CD4-positive, alpha-beta T cell treated with Interferon alpha-2 for 1 hour (primary cell): ENCODE results near the gene SLF2.

ENCODE experiments used
- DNase-seq, 2 donors: peaks; one replicate each; pipeline ENCODE4 v3.0.0-alpha.2; 2020 to 2022

The SLF2 gene

DNA sequence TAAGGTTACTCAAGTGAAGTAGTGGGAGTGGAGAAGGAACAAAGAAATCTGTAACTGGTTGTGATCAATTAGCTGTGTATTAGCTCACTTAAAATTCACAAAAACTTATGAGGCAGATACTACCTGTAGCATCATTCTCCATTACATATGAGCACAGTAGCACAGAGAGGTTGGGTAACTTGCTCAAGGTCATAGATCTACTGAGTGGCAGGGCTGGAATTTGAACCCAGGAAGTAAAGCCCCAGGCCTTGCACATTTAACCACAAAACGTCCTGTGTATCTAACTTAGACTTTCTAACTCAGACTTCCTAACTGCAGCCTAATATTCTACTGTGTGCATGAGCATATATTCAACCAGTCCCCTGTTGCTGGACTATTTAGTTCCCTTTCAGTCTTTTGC lies 5.6 kb upstream of the SLF2 start:
- DNase-seq, result no peak

DNA sequence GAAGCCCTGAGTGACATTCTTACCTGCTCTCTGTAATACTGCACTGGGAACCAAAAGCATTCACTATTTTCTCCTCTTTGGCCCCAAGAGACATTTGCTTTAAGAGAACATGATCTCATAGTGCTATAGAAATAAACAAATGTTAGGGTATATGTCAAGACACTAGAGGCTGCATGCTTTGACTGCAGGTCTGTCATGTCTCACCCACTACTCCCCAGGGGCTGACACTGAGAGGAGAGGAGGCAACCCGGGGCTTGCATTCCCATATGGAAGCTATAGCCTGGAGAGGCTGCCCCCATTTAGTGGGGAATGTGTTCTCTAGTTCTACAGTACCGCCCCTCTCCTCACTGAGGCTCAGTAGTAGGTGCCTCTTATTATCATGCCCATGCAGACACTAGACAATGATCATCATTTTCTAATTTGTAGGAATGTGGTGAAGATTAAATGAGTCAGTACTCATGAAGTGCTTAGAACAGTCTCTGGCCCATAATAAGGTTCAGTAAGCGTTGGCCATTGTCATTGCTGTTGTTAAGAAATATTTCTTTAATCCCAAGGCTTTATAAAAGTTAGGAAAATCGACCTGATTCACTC lies 4.9 kb upstream of the SLF2 start:
- no peak for DNase-seq

DNA sequence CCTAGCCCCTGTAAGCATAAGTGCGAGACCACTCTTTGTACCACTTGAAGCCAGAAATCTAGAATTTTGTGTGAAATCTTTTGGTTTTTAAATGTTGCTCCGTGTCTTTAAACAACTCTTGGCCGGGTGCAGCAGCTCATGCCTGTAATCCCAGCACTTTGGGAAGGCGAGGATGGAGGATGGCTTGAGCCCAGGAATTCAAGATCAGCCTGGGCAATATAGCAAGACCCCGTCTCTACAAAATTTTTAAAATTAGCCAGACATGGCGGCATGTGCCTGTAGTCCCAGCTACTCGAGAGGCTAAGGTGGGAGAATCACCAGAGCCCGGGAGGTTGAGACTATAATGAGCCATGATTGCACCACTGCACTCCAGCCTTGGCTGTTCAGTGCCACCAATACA lies 4.4 kb upstream of the SLF2 start:
- no peak for DNase-seq

DNA sequence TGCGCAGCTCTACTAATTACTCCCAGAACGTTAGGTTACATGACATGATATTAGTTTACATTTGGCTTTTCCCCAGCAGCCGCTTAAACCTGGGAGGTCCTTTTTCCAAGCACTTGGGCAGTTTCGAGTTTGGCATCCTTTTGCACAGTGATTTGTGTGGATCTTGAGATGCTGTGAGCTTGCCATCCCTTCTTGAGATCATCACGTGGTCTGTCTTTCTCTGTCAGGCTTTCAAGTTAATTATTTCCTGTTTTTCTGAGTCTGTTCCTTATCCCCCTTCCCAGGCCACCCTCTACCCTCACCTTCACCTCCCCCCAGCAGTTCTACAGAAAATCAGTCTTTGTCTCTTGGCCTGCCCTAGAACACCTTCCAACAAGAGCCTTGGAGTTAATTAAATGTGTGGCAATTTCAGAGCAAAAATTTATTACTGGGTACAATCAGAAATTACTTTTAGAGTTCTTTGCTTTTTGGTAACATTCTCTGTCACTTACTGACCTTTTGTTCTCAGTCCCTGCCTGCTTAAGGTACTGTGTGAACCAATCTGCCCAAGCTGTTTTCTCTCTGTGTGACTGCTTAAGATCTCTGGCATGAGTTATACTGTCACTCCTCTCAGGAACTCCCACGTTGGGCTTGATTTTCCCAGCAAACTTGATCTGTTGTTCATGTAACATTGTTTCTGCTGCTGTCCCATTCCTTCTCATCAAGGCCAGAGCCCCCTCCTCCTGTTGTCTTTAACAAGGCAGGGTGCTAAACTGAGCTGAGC lies 3.1 kb upstream of the SLF2 start:
- no peak for DNase-seq

DNA sequence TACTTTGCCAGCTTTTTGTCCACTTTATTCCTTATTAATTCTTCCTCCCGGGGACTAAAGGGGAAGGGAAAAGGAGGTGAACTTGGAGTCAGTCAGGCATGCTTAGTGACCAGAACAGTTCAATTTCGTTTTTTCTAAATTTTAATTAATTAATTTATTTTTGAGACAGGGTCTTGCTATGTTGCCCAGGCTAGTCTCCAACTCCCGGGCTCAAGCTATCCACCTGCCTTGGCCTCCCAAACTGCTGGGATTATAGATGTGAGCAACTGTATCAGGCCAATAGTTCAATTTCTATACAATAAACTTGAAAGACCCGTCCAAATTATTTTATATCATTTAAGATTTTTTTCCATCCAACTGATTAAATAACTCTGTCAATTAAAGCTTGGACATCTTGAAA lies 1.3 kb upstream of the SLF2 start:
- no peak for DNase-seq

DNA sequence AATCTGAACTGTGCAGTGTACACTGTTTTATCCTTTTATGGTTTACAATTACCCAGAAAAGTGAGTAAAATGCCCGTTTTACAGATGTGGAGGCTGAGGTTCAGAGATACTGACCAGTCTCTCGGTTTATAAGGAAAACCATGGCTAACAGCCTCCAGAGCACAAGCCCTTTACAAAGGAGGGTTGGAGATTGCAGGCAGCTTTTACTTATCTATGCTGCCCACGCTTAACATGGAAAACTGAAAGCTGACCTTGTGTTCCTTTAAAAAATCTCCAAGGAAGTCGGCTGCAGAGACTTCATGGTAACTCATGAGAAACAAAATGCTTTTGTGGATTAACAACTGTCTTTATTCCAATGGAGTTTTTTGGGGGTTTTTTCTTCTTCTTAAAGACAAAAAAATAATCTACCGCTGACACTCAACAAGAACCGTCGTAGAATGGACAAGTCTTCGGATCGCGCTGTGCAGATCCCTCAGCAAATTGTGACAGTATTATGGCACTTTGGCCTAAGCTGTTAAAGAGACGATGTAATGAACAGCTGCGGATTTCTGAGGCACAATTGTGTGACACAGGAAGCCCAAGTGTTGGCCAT lies 654 bp upstream of the SLF2 start:
- DNase-seq, result no peak

DNA sequence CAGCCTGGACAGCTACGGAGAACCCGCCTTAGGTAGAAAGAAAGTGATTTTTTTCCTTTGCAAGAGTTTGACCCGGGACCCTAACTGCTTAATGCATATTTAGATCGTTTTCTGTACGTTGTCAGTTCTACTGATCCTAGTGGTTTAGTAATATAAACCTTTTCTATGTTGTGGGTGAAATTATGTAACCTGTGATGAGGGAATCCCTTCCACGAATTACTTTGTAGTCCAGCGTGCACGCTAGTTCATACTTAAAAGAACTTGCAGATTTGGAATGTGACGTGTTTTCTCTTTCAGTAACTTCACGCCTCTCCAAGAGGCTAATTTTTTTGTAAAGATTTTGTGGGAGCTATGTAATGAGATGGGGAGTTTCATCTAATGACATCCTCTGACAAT lies 705 bp downstream of the SLF2 start:
- DNase-seq, result peak in 1 of 2 donors; percentile 4

DNA sequence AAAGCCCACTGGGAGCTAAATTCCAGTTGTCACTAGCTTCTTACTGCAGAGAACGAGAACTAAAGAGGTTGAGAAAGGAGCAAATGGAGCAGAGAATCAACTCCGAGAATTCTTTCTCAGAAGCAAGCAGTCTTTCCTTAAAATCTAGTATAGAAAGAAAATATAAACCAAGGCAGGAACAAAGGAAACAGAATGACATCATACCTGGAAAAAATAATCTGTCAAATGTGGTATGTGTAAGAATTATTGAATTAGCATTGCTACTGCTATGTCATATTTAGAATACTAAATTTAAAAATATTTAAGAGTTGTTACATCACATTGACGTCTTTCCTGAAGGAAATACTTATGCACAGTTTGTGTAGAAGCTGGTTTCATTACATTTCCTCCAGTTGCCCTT lies 4.3 kb downstream of the SLF2 start:
- DNase-seq, result no peak

DNA sequence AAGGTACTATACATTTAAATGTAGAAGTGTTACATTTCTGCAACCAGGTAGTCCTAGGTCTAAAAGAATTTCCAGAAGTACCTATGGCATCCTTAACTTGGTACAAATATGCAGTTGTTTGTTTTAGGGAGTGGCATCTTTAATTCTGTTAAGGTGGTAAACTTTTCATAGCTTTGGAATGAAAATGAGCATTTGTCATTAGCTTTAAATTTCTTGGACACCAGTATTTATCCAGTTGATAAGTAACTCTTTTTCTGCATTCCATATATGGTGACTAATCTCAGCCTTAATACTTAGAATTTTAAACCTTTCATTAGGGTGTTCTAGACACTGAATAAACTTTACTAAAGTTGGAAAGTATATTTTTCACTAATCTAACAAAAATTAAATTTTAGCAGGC lies 10.8 kb downstream of the SLF2 start:
- no peak for DNase-seq

DNA sequence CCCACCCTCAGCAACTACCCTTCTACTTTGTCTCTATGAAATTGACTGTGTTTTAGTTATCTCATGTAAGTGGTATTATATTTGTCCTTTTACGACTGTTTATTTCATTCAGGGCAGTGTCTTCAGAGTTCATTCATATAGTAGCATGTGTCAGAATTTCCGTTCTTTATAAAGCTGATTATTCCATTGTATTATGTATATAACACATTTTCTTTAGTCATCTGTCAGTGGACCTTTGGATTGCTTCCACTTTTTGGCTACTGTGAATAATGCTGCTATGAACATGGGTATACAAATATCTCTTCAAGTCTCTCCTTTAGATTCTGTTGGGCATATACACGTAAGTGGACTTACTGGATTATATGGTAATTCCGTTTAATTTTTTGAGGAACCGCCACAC lies 14.5 kb downstream of the SLF2 start:
- DNase-seq, result no peak

DNA sequence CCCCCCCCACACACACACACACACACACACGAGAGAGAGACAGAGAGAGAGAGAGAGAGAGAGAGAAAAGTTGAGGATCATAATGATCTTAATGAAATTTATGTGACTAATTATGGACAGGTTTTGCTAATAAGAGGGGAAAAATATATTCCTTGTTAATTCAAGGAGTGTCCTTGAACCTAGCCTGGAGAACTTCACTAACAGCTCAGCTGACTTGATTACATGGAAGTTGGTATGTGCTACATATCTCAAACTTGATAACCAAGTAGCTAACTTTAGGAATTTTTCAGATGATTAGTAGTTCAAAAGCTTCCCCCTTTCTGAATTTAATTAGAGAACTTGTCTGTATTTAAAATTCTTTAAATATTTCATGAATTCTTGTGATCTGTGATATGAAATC lies 15.3 kb downstream of the SLF2 start:
- DNase-seq, result no peak

DNA sequence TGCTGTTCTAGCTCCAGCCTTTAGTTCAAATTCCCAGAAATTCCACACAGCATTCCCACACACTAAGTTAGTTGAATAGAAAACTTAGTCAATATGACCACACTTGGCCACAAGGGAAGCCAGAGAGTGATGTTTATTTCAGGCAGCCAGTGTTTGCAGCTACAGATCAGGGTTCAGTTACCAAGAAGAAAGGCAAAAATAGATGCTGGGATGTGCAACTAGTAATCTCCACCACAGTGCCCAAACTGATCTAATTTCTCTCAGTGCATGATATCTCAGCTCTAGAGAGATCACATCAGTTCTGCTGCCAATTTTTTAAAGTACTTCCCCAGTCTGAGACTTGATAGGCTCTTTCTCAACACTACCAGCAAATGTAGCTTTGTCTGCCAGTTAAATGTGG lies 17.6 kb downstream of the SLF2 start:
- DNase-seq, result no peak

DNA sequence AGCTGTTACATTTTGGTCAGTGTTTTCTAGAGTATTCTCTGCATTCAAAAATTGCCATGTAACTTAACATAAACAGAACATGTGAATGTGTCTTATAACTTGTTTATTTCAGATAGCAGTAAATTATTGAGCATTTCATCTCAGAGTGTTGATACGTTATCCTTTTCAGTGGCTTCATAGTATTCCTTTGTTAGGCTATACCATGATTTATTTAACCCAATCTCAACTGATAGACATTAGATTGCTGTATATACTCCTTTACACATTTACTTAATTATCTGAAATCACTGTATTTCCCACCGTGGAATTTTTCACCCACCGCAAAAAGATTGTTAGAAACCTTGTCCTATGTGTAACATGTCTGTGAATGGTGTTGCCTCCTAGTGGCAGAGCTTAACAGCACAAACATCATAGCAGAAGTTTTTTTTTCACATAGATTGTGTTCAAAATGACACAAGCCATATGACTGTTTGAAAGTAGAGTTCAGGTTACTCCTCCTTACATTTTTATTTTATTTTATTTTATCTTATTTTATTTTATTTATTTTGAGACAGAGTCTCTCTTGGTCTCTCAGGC lies 21.4 kb downstream of the SLF2 start:
- DNase-seq, result peak in 1 of 2 donors; percentile 22

DNA sequence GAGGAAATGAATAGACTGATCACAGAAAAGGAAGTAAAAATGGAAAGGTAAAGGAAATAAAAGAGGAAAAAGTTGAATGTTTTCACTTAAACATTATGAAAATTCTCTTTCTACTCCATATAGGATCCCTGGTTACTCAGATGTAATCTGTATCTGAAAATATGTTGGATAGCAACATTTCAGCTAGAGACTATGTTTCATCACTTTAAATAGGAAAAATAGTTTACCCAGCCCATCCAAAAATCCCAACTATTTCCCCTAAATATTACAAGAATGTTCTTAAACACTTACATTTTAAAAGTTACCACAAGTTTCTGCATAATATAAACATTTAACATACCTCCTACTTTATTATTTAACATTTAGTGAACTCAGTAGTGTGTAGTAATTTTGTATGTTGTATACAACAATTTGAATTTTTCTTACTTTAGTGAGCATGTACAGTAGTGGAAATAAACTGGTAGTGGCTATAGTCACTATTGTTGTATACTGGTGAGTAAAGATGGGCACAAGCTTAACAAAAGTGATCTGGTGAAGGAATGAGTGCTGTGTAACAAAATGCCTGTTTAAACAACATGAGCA lies 27.1 kb downstream of the SLF2 start:
- DNase-seq, result no peak

DNA sequence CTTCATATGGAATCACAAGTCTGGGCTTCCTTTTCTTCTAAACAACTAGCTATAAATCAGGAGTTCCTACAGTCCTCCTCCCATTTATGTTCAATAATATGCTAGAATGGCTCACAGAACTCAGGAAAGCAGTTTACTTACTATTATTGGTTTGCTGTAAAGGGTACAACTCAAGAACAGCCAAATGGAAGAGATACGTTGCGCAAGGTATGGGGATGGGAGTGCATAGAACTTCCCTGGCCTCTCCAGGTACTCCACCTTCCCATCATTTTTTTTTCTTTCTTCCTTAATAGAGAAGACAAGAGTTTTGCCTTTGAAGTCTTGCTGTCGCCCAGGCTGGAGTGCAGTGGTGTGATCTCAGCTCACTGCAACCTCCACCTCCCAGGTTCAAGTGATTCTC lies 29.5 kb downstream of the SLF2 start:
- no peak for DNase-seq

DNA sequence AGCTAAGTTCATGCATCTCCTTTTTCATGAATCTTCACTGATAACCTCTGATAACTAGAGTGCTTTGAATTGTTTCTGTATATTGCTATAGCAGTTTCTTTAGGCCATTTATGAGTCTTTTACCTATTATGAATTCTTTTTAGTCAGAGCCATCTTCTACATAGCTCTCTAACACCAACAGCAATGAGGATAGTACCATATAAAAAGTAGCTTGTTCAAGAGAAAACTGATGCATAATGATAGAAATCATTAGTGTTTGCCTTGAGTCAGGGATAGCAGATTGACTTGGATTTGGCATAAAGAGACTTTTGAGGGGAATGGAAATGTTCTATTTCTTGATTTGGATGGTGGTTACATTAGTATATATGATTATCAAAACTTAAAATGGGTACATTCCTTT lies 30.7 kb downstream of the SLF2 start:
- no peak for DNase-seq

DNA sequence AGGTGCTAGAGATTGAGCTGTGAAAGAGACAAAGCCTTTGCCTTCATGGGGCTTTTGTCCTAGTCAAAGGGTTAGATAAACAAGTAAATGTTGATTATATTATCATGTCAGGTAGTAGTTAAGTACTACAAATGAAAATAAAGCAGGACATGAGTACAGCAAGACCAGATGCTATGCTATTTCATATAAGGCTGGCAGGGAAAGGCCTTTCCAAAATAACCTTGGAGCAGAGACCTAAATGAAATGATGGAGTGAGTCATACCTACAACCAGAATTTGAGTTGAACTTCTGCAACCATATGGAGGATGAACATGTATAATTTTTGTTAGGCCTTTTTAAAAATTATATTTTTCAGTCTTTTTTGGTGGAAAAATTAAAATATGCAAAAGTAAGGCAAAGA lies 33.0 kb downstream of the SLF2 start:
- DNase-seq, result no peak

DNA sequence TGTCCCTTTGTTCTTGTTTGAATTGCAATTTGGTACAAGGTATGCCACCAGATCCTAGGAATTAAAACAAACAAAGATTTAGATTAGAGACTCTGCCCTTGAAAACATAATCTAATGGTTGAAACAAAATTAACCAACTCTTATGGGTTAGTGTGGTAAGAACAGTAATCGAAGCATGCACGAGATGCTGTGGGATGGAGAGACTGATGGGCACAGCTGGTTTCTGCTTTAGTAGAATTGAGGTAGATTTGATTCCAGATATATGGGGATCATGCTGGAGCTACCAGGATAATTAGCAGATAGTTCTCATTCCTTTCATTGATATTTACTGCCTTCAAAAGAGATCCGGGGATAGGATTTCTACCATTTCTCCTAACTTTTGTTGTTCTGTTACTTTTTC lies 36.2 kb downstream of the SLF2 start:
- DNase-seq, result no peak

DNA sequence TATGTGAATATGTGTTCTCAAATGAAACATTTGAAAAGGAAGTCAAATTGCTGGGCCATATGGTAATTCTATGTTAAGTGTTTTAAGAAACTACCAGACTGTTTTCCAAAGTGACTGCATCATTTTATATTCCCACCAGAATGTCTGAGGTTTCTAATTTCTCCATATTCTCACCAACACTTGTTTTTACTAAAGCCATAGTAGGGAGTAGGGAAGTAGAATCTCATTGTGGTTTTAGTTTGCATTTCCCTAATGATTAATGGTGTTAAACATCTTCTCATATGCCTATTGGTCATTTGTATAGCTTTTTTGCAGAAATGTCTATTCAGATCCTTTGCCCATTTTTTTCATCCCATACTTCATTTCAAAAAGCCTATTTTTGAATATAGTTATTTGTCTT lies 47.5 kb downstream of the SLF2 start:
- DNase-seq, result no peak

DNA sequence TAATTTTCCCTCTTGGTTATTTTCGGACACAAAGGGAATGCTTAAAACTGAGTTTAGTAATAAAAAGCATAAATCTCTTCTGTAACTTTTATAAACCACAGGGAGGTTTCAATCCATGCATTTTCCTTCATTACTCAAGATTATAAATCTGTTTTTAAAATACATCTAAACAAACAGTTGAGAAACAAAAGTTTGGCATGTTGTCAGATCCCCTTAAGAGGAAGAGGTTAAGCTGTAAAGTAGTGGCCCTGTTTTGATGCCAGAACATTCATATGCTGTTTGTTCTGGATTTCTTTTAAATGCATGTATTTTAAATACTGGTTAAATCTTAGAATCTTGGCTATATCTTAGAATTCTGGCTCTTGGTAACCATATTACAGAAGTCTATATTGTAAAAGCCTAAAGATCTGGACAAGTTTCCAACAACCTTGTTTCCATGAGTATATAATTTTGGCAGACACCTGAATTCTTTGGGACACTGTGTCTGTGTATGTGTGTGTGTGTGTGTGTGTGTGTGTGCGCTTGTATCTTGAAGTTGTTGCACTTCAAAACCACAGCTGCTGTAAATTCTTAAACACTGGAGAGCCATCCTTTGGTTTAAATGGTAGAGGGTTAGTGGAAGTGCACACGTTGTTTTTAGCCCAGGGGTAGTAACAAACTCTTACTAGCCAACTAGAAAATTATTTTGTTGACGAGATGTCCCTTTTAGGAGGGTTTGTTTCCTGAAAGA lies 49.8 kb downstream of the SLF2 start:
- no peak for DNase-seq

DNA sequence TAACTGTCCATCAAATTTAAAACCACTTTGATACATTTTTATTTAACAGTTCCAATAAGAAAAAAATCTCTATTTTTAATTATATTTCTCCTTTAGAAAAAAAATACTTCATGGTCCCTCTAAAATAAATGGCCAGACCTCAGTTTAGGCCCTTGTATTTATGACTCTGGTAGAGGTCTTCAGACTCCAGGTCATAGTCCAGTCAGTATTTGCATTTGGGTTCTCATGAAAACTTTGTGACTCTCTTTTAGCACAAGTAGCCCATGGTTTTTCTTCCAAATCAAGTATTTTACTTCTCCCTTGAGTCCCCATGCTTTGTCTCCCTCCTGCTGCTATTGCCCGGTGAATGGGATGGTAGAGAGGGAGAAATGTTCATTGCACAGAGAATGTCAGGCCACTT lies 51.1 kb downstream of the SLF2 start:
- DNase-seq, result no peak

DNA sequence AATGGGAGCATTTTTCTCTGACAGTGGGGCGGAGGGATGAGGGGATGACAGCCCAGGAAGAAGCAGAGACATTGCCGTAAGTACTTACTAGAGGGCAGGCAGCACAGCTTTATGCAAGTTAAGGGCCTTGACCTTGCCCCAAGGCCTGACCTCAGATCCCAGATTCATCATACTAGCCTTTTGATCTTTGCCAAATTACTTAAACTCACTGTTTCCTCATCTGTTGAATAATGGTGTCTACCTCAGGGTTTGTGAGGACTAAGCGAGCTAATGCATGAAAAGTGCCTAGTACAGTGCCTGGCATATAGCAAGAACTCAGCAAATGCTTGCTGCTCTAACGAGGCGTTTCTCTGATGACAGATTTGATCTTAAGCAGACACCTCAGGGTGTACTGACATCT lies 53.1 kb downstream of the SLF2 start:
- no peak for DNase-seq

DNA sequence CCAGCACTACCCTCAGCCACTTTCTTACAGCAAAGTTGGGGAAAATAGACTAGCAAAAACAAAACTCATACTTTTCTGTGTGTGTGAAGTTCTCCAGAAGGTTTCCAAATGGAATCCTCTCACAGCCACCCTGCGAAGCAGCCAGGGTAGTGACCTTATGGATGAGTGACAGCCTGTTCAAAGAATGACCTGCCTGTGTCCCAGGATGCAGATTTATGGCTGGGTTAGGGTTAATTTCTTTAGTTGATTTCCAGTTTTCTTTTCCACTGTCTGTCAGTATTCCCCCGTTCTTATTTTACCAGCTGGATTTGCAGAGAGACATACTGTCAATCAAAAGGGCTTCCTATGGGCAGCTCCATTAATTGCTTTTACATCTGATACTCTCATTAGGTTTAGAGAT lies 54.1 kb downstream of the SLF2 start:
- no peak for DNase-seq
